CD4-positive, alpha-beta T cell (primary cell): ENCODE measurements around the gene LMOD1. TPM values are rescaled to one million over a fixed set of nuclear protein-coding genes. Genes with fewer than 3 reads are reported as not detected.

Source experiments
- ATAC-seq: fragments of 200-7000 bp; cut with Tn5 transposase; one replicate; pipeline ENCODE4 v1.10.0; 2022; ENCODE audit warnings: mild to moderate bottlenecking; ENCODE audit not compliant: poor library complexity
- CTCF ChIA-PET: fragments of 350-600 bp; sonication (Branson Sonifier 250); formaldehyde crosslinking; loops from one replicate; lab custom pipeline; 2021; ENCODE audit warnings: antibody characterized with exemption, inconsistent platforms; lab: Charles Lee
- POLR2A ChIA-PET: fragments of 350-600 bp; sonication (Branson Sonifier 250); formaldehyde crosslinking; loops from one replicate; lab custom pipeline; 2021; ENCODE audit warnings: antibody characterized with exemption, inconsistent platforms; lab: Charles Lee
- DNase-seq, 14 experiments: peaks; one replicate each; pipeline ENCODE4 v3.0.0-alpha.2; 2013 to 2020; ENCODE audit warnings: mixed read lengths in 2 of 14
- H3K27ac ChIP-seq, 2 donors: one replicate each; pipeline versions ENCODE4 v1.5.1 to v1.7.0; 2013; ENCODE audit warnings: low read length in 2 of 2, low read depth in 1 of 2, mild to moderate bottlenecking in 1 of 2
- H3K27me3 ChIP-seq, 2 experiments: 1 replicate in 1 of 2; 2 replicates in 1 of 2; pipeline versions ENCODE4 v1.6.1 to v1.7.0; 2013; ENCODE audit warnings: low read length in 2 of 2, control low read depth in 1 of 2, mild to moderate bottlenecking in 1 of 2, moderate library complexity in 1 of 2; ENCODE audit not compliant: insufficient read depth in 2 of 2, control insufficient read depth in 1 of 2
- H3K36me3 ChIP-seq: one replicate; pipeline ENCODE4 v1.6.1; 2013; ENCODE audit warnings: low read length, control low read depth; ENCODE audit not compliant: insufficient read depth
- H3K4me1 ChIP-seq: one replicate; pipeline ENCODE4 v1.6.1; 2013; ENCODE audit warnings: low read length, control low read depth; ENCODE audit not compliant: insufficient read depth
- H3K4me3 ChIP-seq: one replicate; pipeline ENCODE4 v1.5.1; 2013; ENCODE audit warnings: mild to moderate bottlenecking, low read length, moderate library complexity
- H3K9me3 ChIP-seq, 2 experiments: 1 replicate in 1 of 2; 2 replicates in 1 of 2; pipeline versions ENCODE4 v1.6.1 to v1.7.0; 2013; ENCODE audit warnings: low read length in 2 of 2, mild to moderate bottlenecking in 2 of 2, control low read depth in 1 of 2, moderate library complexity in 1 of 2; ENCODE audit not compliant: control insufficient read depth in 1 of 2, insufficient read depth in 1 of 2
- H3K27ac Mint-ChIP-seq: one replicate; pipeline ENCODE4 v1.8.0; 2020; ENCODE audit warnings: mixed read lengths
- H3K27me3 Mint-ChIP-seq: one replicate; pipeline ENCODE4 v1.8.0; 2021; ENCODE audit warnings: mixed read lengths
- H3K36me3 Mint-ChIP-seq: one replicate; pipeline ENCODE4 v1.8.0; 2021; ENCODE audit warnings: low read depth, mixed read lengths
- H3K4me1 Mint-ChIP-seq: one replicate; pipeline ENCODE4 v1.8.0; 2021; ENCODE audit warnings: low read depth, mixed read lengths
- H3K4me3 Mint-ChIP-seq: one replicate; pipeline ENCODE4 v1.8.0; 2020; ENCODE audit warnings: mild to moderate bottlenecking, mixed read lengths
- H3K9me3 Mint-ChIP-seq: one replicate; pipeline ENCODE4 v1.8.0; 2020; ENCODE audit warnings: mixed read lengths
- intact Hi-C, 2 experiments: fragments of 100-400 bp; cut with DNase I in 1 of 2; cut with micrococcal nuclease in 1 of 2; formaldehyde crosslinking; loops; one replicate each; pipeline versions ENCODE4 v1.15.1 to v1.9.0; 2023 to 2025; cut with DNase I, micrococcal nuclease
- total RNA-seq, 174 experiments: library from RNA in 2 of 174; stranded (reverse) in 2 of 174; gene quantifications; one replicate each; pipeline ENCODE4 v1.2.3 and lab custom pipeline; 2021 to 2026
- TF ChIP-seq, protein P1 (sequence below): fragments of 200-600 bp; IDR thresholded peaks from one replicate; pipeline ENCODE4 v1.8.0; 2022; ENCODE audit warnings: antibody characterized with exemption, mild to moderate bottlenecking

The LMOD1 gene
- total RNA-seq, 2 experiments from 2014 or later, result not detected

- DNase-seq, result no peak
Observed at GRCh38 chr1:201906336-201906735, 40.0 kb downstream of the LMOD1 start.

GRCh38 chr1:201905234-201905890 lies 41.0 kb downstream of the LMOD1 start:
- DNase-seq (no peak), ATAC-seq (no peak)
- no peaks in the 10 kb centered on the region for H3K27me3 ChIP-seq
- ChIA-PET POLR2A (interaction anchor here (1.4 kb wide), 1 partner anchor 9 kb away, joined by 3 read pairs; no protein-coding TSS in a partner anchor), CTCF (no interaction called here)
- H3K27me3 Mint-ChIP-seq, result peaks cover 6% of the 10 kb centered on the region
- no peak overlapping the region for H3K27ac Mint-ChIP-seq
- H3K36me3 ChIP-seq, result no peaks in the 10 kb centered on the region
- H3K27ac ChIP-seq, result no peak overlapping the region
- no peaks in the 10 kb centered on the region for H3K4me1 Mint-ChIP-seq
- H3K9me3 ChIP-seq, result no peaks in the 10 kb centered on the region
- H3K36me3 Mint-ChIP-seq, result no peaks in the 10 kb centered on the region
- intact Hi-C loops, result no loop called here
- H3K4me1 ChIP-seq, result no peaks in the 10 kb centered on the region
- H3K4me3 Mint-ChIP-seq, result no peak overlapping the region
- TF ChIP-seq, protein P1, sequence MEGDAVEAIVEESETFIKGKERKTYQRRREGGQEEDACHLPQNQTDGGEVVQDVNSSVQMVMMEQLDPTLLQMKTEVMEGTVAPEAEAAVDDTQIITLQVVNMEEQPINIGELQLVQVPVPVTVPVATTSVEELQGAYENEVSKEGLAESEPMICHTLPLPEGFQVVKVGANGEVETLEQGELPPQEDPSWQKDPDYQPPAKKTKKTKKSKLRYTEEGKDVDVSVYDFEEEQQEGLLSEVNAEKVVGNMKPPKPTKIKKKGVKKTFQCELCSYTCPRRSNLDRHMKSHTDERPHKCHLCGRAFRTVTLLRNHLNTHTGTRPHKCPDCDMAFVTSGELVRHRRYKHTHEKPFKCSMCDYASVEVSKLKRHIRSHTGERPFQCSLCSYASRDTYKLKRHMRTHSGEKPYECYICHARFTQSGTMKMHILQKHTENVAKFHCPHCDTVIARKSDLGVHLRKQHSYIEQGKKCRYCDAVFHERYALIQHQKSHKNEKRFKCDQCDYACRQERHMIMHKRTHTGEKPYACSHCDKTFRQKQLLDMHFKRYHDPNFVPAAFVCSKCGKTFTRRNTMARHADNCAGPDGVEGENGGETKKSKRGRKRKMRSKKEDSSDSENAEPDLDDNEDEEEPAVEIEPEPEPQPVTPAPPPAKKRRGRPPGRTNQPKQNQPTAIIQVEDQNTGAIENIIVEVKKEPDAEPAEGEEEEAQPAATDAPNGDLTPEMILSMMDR, result no peak
- H3K9me3 Mint-ChIP-seq, result no peaks in the 10 kb centered on the region
- no peak overlapping the region for H3K4me3 ChIP-seq

More at GRCh38 chr1:201906336-201906735, 40.0 kb downstream of the LMOD1 start:
- Mint-ChIP-seq H3K36me3 (no peaks in the 10 kb centered on the region), H3K9me3 (no peaks in the 10 kb centered on the region), H3K27me3 (peaks cover 6% of the 10 kb centered on the region), H3K4me3 (no peak overlapping the region), H3K27ac (no peak overlapping the region), H3K4me1 (no peaks in the 10 kb centered on the region)
- H3K9me3 ChIP-seq, result no peaks in the 10 kb centered on the region
- no peaks in the 10 kb centered on the region for H3K4me1 ChIP-seq
- TF ChIP-seq, protein P1, result no peak
- H3K27ac ChIP-seq, result no peak overlapping the region
- CTCF ChIA-PET, result no interaction called here
- H3K27me3 ChIP-seq, result no peaks in the 10 kb centered on the region
- no peaks in the 10 kb centered on the region for H3K36me3 ChIP-seq
- H3K4me3 ChIP-seq, result no peak overlapping the region
- ATAC-seq, result no peak
- intact Hi-C loops, result no loop called here
- POLR2A ChIA-PET, result no interaction called here

GRCh38 chr1:201904579-201904978 lies 41.8 kb downstream of the LMOD1 start:
- Histone ChIP-seq H3K4me3 (no peak overlapping the region), H3K27ac (no peak overlapping the region), H3K27me3 (no peaks in the 10 kb centered on the region), H3K4me1 (no peaks in the 10 kb centered on the region), H3K9me3 (no peaks in the 10 kb centered on the region), H3K36me3 (no peaks in the 10 kb centered on the region)
- ChIA-PET POLR2A (interaction anchor here (1.4 kb wide), 1 partner anchor 8 kb away, joined by 3 read pairs; no protein-coding TSS in a partner anchor), CTCF (no interaction called here)
- TF ChIP-seq, protein P1, result no peak
- no peak overlapping the region for H3K27ac Mint-ChIP-seq
- peaks cover 5% of the 10 kb centered on the region for H3K27me3 Mint-ChIP-seq
- intact Hi-C loops, result no loop called here
- H3K9me3 Mint-ChIP-seq, result no peaks in the 10 kb centered on the region
- H3K36me3 Mint-ChIP-seq, result no peaks in the 10 kb centered on the region
- DNase-seq, result no peak
- no peak for ATAC-seq
- no peaks in the 10 kb centered on the region for H3K4me1 Mint-ChIP-seq
- H3K4me3 Mint-ChIP-seq, result no peak overlapping the region
